ENCODE results near the gene CASP4. TPM values are rescaled to one million over a fixed set of nuclear protein-coding genes. Genes with fewer than 3 reads are reported as not detected.

CASP4 gene
- total and polyA plus RNA-seq, 7 donors, result 20.8 to 64.6 (median 51.8) TPM

DNA sequence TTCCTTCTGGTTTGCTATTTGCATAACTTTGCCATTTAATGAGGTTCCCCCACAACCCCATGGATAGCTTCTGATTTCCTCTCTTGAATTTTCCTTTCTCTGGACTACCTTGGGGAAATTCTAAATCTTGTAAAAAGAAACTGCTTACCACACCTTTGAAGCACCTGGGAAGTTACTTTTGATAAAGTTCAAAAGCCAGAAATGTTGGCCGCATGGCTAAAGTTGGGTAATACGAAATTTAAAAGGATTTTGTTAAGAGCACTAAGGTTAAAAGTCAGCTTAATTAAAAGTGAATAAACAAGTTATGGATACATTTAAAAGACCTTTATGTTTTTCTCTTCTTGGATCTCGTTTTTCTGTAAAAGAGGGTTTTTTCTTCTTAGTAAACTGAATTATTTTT lies 5.5 kb downstream of the CASP4 start:
- 90 to 92% methylated on average over 3 of the region's 3 CpGs for WGBS, 2 donors
- intact Hi-C loops (cut with DNase I), result no loop called here

DNA sequence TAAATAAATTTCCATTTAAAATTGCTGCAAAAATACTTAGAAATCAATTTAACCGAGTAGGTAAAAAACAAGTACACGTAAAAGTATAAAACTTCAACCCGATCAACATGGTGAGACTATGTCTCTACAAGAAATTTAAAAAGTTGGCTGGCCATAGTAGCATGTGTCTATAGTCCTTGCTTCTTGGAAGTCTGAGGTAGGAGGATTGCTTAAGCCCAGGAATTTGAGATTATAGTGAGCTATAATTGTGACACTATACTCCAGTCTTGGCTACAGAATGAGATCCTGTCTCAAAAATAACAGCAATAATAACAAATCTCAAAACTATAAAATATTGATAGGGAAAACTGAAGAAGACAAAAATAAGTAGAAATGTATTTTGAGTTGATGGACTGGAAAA lies 11.1 kb downstream of the CASP4 start:
- intact Hi-C loops (cut with DNase I), result no loop called here
- Histone ChIP-seq H3K36me3 (no peaks in the 10 kb centered on the region), H3K27me3 (no peaks in the 10 kb centered on the region), H3K4me1 (no peaks in the 10 kb centered on the region), H3K4me3 (no peak overlapping the region), H3K9me3 (no peaks in the 10 kb centered on the region), H3K27ac (no peak overlapping the region)
- 98 to 100% methylated on average over 3 of the region's 3 CpGs for WGBS, 2 donors
- no peak for DNase-seq
- TF ChIP-seq POLR2AphosphoS5 (IDR thresholded peaks at IDR 0.05), result no peak
- TF ChIP-seq, protein P1, sequence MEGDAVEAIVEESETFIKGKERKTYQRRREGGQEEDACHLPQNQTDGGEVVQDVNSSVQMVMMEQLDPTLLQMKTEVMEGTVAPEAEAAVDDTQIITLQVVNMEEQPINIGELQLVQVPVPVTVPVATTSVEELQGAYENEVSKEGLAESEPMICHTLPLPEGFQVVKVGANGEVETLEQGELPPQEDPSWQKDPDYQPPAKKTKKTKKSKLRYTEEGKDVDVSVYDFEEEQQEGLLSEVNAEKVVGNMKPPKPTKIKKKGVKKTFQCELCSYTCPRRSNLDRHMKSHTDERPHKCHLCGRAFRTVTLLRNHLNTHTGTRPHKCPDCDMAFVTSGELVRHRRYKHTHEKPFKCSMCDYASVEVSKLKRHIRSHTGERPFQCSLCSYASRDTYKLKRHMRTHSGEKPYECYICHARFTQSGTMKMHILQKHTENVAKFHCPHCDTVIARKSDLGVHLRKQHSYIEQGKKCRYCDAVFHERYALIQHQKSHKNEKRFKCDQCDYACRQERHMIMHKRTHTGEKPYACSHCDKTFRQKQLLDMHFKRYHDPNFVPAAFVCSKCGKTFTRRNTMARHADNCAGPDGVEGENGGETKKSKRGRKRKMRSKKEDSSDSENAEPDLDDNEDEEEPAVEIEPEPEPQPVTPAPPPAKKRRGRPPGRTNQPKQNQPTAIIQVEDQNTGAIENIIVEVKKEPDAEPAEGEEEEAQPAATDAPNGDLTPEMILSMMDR (IDR thresholded peaks at IDR 0.05), result no peak
- TF ChIP-seq EP300 (IDR thresholded peaks at IDR 0.05), result no peak
- no peak for TF ChIP-seq POLR2A (IDR thresholded peaks at IDR 0.05)

More for the DNA sequence above, 5.5 kb downstream of the CASP4 start:
- H3K36me3 ChIP-seq, result no peaks in the 10 kb centered on the region
- H3K4me1 ChIP-seq, result peaks cover 0 to 5% (median 0%) of the 10 kb centered on the region in 4 donors
- TF ChIP-seq, protein P1 (IDR thresholded peaks at IDR 0.05), result no peak
- TF ChIP-seq POLR2AphosphoS5 (IDR thresholded peaks at IDR 0.05) (no peak), EP300 (IDR thresholded peaks at IDR 0.05) (no peak), POLR2A (IDR thresholded peaks at IDR 0.05) (no peak)
- H3K9me3 ChIP-seq, result no peaks in the 10 kb centered on the region
- H3K27ac ChIP-seq, result no peak overlapping the region
- no peaks in the 10 kb centered on the region for H3K27me3 ChIP-seq
- no peak overlapping the region for H3K4me3 ChIP-seq
- no peak for DNase-seq

DNA sequence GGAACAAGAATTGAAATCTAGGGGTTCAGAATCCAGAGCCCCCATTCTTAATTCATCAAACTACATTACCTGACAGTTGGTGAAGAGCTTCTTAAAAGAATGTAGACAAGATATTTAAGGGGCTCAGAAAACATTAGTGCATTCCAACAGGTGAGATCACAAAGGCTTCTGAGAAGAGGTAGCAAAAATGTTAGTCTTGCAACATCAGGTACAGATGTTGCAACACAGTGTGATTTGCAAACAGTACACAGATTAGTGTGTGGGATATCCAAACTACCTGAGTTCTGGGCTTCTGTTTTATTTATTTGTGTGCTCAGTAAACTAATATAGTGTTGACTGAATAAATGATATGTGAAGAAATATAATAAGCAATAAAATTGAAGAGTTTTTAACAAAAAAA lies 11.8 kb downstream of the CASP4 start:
- intact Hi-C loops (cut with DNase I), result no loop called here
- DNase-seq, result no peak

DNA sequence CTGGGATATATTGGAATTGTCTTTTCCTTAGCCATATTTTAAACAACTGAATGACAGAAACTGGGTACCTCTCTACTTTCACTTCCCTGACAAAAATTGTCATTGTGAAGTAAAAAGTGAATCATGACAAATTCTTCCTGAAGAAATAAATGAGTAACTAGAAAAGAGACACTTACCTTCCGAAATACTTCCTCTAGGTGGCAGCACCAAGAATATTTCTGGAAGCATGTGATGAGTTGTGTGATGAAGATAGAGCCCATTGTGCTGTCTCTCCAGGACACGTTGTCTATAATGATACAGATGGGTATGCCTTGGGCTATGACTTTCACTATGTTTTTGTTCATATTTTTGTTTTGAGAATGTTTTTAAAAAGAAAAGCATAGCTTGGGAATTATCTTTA lies 21.5 kb downstream of the CASP4 start:
- DNase-seq, result no peak
- no peaks in the 10 kb centered on the region for H3K27me3 ChIP-seq
- no peaks in the 10 kb centered on the region for H3K9me3 ChIP-seq
- intact Hi-C loops (cut with DNase I), result no loop called here
- H3K36me3 ChIP-seq, result peaks cover 0 to 48% (median 2%) of the 10 kb centered on the region in 4 donors
- WGBS, 2 donors, result 7 to 17% methylated on average over 2 of the region's 2 CpGs
- no peak overlapping the region for H3K27ac ChIP-seq
- no peaks in the 10 kb centered on the region for H3K4me1 ChIP-seq
- TF ChIP-seq POLR2AphosphoS5 (IDR thresholded peaks at IDR 0.05) (no peak), EP300 (IDR thresholded peaks at IDR 0.05) (no peak), POLR2A (IDR thresholded peaks at IDR 0.05) (no peak)
- TF ChIP-seq, protein P1 (IDR thresholded peaks at IDR 0.05), result peak in 2 of 4 experiments; percentile 24 to 37
- no peak overlapping the region for H3K4me3 ChIP-seq

More for the DNA sequence above, 11.8 kb downstream of the CASP4 start:
- peaks cover 0 to 4% (median 0%) of the 10 kb centered on the region in 4 donors for H3K36me3 ChIP-seq
- H3K9me3 ChIP-seq, result no peaks in the 10 kb centered on the region
- H3K27me3 ChIP-seq, result no peaks in the 10 kb centered on the region
- no peak overlapping the region for H3K4me3 ChIP-seq
- H3K4me1 ChIP-seq, result no peaks in the 10 kb centered on the region
- TF ChIP-seq EP300 (IDR thresholded peaks at IDR 0.05) (no peak), POLR2A (IDR thresholded peaks at IDR 0.05) (no peak)
- no peak overlapping the region for H3K27ac ChIP-seq

DNA sequence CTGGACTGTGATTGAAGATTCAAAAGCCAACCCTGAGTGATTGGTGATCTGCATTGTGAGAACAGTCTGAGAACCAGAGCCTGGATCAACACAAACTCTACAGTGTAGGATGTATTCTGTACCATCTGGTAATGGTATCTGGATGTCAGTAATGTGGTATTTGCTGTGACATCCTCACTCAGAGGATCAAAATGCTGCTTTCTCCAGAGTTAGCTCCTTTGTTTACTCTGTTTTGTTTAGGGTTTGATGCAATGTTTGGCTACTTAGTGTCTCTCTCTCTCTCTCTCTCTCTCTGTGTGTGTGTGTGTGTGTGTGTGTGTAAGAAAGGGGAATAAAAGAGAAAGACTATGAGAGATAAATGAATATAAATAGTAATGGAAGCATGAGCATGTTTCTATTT lies 24.3 kb downstream of the CASP4 start:
- Histone ChIP-seq H3K27ac (no peak overlapping the region), H3K27me3 (no peaks in the 10 kb centered on the region), H3K4me3 (no peak overlapping the region), H3K36me3 (peaks cover 0 to 20% (median 0%) of the 10 kb centered on the region in 4 donors), H3K4me1 (no peaks in the 10 kb centered on the region), H3K9me3 (no peaks in the 10 kb centered on the region)
- DNase-seq, result no peak
- TF ChIP-seq EP300 (IDR thresholded peaks at IDR 0.05) (no peak), POLR2AphosphoS5 (IDR thresholded peaks at IDR 0.05) (no peak), POLR2A (IDR thresholded peaks at IDR 0.05) (no peak)
- TF ChIP-seq, protein P1 (IDR thresholded peaks at IDR 0.05), result no peak
- intact Hi-C loops (cut with DNase I), result no loop called here
